HepG2 (cell line): Measurements from ENCODE around the gene ARSH. TPM values are rescaled to one million over a fixed set of nuclear protein-coding genes. Genes with fewer than 3 reads are reported as not detected.

Source experiments
- polyA plus RNA-seq, 8 experiments: library from polyadenylated mRNA; depleted of rRNA in 3 of 8; stranded (reverse) in 7 of 8; unstranded in 1 of 8; fragments of >200 nt; fragmentation: Illumina TruSeq in 4 of 8; extraction: Trizol in 4 of 8; gene quantifications; 2 replicates each; pipeline versions ENCODE4 v1.2.1 to v1.2.3, GENCODE V29; 2011 to 2016; ENCODE audit warnings: low read depth in 4 of 8, missing spikeins in 1 of 8, mixed read lengths in 1 of 8; ENCODE audit not compliant: insufficient read depth in 1 of 8
- total RNA-seq, 5 experiments: library from RNA; depleted of rRNA; stranded (reverse); fragments of >200 nt; fragmentation: Illumina TruSeq; extraction: Trizol; gene quantifications; 2 replicates each; pipeline ENCODE4 v1.2.3, GENCODE V29; 2016; ENCODE audit warnings: low read depth in 1 of 5
- TF ChIP-seq, protein P1 (sequence below): sonication (generic); formaldehyde crosslinking; IDR thresholded peaks from 2 replicates; pipeline ENCODE4 v1.4.0; 2020; ENCODE audit warnings: mild to moderate bottlenecking, missing genetic modification reagents
- TF ChIP-seq, protein P2 (sequence below): sonication (generic); formaldehyde crosslinking; IDR thresholded peaks from 2 replicates; pipeline ENCODE4; 2020; ENCODE audit warnings: missing genetic modification reagents, mild to moderate bottlenecking, borderline replicate concordance
- TF ChIP-seq, protein P3 (sequence below): sonication (generic); formaldehyde crosslinking; IDR thresholded peaks from 2 replicates; pipeline ENCODE4 v1.4.0; 2020; ENCODE audit warnings: missing genetic modification reagents

The ARSH gene
- total and polyA plus RNA-seq, 2 of the 13 experiments (the other 11 are each of a cell fraction or from before 2014, with no cell fraction given): not detected

DNA sequence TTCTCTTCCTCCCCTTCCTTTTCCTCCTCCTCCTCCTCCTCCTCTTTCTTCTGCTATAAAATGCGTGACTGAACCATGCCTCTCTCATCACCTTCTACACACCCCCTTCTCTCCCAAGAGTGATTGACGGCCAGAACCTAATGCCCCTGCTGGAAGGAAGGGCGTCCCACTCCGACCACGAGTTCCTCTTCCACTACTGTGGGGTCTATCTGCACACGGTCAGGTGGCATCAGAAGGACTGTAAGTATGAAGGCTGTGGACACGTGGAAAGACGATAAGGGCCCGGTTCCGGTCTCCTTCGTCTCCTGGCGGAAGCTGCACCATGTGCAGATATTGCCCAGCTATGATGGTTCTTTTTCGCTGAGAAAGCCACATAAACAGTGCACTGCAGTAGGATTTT, 22.8 kb downstream of the ARSH start (continued):
- TF ChIP-seq, protein P1, sequence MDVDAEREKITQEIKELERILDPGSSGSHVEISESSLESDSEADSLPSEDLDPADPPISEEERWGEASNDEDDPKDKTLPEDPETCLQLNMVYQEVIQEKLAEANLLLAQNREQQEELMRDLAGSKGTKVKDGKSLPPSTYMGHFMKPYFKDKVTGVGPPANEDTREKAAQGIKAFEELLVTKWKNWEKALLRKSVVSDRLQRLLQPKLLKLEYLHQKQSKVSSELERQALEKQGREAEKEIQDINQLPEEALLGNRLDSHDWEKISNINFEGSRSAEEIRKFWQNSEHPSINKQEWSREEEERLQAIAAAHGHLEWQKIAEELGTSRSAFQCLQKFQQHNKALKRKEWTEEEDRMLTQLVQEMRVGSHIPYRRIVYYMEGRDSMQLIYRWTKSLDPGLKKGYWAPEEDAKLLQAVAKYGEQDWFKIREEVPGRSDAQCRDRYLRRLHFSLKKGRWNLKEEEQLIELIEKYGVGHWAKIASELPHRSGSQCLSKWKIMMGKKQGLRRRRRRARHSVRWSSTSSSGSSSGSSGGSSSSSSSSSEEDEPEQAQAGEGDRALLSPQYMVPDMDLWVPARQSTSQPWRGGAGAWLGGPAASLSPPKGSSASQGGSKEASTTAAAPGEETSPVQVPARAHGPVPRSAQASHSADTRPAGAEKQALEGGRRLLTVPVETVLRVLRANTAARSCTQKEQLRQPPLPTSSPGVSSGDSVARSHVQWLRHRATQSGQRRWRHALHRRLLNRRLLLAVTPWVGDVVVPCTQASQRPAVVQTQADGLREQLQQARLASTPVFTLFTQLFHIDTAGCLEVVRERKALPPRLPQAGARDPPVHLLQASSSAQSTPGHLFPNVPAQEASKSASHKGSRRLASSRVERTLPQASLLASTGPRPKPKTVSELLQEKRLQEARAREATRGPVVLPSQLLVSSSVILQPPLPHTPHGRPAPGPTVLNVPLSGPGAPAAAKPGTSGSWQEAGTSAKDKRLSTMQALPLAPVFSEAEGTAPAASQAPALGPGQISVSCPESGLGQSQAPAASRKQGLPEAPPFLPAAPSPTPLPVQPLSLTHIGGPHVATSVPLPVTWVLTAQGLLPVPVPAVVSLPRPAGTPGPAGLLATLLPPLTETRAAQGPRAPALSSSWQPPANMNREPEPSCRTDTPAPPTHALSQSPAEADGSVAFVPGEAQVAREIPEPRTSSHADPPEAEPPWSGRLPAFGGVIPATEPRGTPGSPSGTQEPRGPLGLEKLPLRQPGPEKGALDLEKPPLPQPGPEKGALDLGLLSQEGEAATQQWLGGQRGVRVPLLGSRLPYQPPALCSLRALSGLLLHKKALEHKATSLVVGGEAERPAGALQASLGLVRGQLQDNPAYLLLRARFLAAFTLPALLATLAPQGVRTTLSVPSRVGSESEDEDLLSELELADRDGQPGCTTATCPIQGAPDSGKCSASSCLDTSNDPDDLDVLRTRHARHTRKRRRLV (CRISPR knock-in tag): no peak
- TF ChIP-seq, protein P2, sequence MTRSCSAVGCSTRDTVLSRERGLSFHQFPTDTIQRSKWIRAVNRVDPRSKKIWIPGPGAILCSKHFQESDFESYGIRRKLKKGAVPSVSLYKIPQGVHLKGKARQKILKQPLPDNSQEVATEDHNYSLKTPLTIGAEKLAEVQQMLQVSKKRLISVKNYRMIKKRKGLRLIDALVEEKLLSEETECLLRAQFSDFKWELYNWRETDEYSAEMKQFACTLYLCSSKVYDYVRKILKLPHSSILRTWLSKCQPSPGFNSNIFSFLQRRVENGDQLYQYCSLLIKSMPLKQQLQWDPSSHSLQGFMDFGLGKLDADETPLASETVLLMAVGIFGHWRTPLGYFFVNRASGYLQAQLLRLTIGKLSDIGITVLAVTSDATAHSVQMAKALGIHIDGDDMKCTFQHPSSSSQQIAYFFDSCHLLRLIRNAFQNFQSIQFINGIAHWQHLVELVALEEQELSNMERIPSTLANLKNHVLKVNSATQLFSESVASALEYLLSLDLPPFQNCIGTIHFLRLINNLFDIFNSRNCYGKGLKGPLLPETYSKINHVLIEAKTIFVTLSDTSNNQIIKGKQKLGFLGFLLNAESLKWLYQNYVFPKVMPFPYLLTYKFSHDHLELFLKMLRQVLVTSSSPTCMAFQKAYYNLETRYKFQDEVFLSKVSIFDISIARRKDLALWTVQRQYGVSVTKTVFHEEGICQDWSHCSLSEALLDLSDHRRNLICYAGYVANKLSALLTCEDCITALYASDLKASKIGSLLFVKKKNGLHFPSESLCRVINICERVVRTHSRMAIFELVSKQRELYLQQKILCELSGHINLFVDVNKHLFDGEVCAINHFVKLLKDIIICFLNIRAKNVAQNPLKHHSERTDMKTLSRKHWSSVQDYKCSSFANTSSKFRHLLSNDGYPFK (CRISPR knock-in tag): no peak
- TF ChIP-seq, protein P3, sequence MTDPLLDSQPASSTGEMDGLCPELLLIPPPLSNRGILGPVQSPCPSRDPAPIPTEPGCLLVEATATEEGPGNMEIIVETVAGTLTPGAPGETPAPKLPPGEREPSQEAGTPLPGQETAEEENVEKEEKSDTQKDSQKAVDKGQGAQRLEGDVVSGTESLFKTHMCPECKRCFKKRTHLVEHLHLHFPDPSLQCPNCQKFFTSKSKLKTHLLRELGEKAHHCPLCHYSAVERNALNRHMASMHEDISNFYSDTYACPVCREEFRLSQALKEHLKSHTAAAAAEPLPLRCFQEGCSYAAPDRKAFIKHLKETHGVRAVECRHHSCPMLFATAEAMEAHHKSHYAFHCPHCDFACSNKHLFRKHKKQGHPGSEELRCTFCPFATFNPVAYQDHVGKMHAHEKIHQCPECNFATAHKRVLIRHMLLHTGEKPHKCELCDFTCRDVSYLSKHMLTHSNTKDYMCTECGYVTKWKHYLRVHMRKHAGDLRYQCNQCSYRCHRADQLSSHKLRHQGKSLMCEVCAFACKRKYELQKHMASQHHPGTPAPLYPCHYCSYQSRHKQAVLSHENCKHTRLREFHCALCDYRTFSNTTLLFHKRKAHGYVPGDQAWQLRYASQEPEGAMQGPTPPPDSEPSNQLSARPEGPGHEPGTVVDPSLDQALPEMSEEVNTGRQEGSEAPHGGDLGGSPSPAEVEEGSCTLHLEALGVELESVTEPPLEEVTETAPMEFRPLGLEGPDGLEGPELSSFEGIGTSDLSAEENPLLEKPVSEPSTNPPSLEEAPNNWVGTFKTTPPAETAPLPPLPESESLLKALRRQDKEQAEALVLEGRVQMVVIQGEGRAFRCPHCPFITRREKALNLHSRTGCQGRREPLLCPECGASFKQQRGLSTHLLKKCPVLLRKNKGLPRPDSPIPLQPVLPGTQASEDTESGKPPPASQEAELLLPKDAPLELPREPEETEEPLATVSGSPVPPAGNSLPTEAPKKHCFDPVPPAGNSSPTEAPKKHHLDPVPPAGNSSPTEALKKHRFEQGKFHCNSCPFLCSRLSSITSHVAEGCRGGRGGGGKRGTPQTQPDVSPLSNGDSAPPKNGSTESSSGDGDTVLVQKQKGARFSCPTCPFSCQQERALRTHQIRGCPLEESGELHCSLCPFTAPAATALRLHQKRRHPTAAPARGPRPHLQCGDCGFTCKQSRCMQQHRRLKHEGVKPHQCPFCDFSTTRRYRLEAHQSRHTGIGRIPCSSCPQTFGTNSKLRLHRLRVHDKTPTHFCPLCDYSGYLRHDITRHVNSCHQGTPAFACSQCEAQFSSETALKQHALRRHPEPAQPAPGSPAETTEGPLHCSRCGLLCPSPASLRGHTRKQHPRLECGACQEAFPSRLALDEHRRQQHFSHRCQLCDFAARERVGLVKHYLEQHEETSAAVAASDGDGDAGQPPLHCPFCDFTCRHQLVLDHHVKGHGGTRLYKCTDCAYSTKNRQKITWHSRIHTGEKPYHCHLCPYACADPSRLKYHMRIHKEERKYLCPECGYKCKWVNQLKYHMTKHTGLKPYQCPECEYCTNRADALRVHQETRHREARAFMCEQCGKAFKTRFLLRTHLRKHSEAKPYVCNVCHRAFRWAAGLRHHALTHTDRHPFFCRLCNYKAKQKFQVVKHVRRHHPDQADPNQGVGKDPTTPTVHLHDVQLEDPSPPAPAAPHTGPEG: no peak
